Left kidney (tissue), 1 donor: ENCODE results near the gene APOBEC3H. TPM values are rescaled to one million over a fixed set of nuclear protein-coding genes. Genes with fewer than 3 reads are reported as not detected.

Experiments used
- polyA plus RNA-seq: library from polyadenylated mRNA; unstranded; fragments of 120-200 nt; gene quantifications from one replicate; pipeline ENCODE4 v1.2.1, GENCODE V29; 2013; ENCODE audit not compliant: insufficient read length

APOBEC3H gene
- polyA plus RNA-seq, 1 donor: 0.23 TPM

Other genes starting within 250 kb of the APOBEC3H start
- gene CBX6, start 225.0 kb upstream of the APOBEC3H start, polyA plus RNA-seq: 35.9 TPM
- gene APOBEC3A, start 139.6 kb upstream of the APOBEC3H start, polyA plus RNA-seq: 0.13 TPM
- gene APOBEC3B, start 114.9 kb upstream of the APOBEC3H start, polyA plus RNA-seq: 4.4 TPM
- 8.9 TPM for gene APOBEC3C, start 83.0 kb upstream of the APOBEC3H start, polyA plus RNA-seq
- gene APOBEC3D, start 76.1 kb upstream of the APOBEC3H start, polyA plus RNA-seq: 1.3 TPM
- gene APOBEC3F, start 56.4 kb upstream of the APOBEC3H start, polyA plus RNA-seq: 8.5 TPM
- gene APOBEC3G, start 20.0 kb upstream of the APOBEC3H start, polyA plus RNA-seq: 5.2 TPM
- 9.1 TPM for gene CBX7, start 55.4 kb downstream of the APOBEC3H start, polyA plus RNA-seq
- 10.5 TPM for gene PDGFB, start 147.7 kb downstream of the APOBEC3H start, polyA plus RNA-seq
- gene RPL3, start 222.4 kb downstream of the APOBEC3H start, polyA plus RNA-seq: 2,722 TPM